ACC112 (cell line): ENCODE measurements around the gene NPDC1.
"Not testable (repeated sequence)": the region's sequence is repeated elsewhere in the genome, so short reads cannot be mapped to it uniquely, and the experiment has no call there.

ENCODE experiments used
- H2AFZ ChIP-seq: fragments of 200-600 bp; sonication (generic); one replicate; pipeline ENCODE4 v1.6.0; 2017; ENCODE audit warnings: antibody characterized with exemption, low read length; ENCODE audit not compliant: unreplicated experiment
- H3K27ac ChIP-seq: fragments of 200-600 bp; sonication (generic); 2 replicates; pipeline ENCODE4 v1.5.1; 2014; ENCODE audit warnings: low read depth, mild to moderate bottlenecking, antibody characterized with exemption, low read length, moderate library complexity
- H3K27me3 ChIP-seq: fragments of 200-600 bp; sonication (generic); 2 replicates; pipeline ENCODE4 v1.6.1; 2014; ENCODE audit warnings: mild to moderate bottlenecking, antibody characterized with exemption, low read length, moderate library complexity, mixed read lengths; ENCODE audit not compliant: insufficient read depth
- H3K36me3 ChIP-seq: fragments of 200-600 bp; sonication (generic); 2 replicates; pipeline ENCODE4 v1.6.1; 2016; ENCODE audit warnings: mild to moderate bottlenecking, antibody characterized with exemption, low read length, moderate library complexity, mixed read lengths; ENCODE audit not compliant: insufficient read depth
- H3K4me1 ChIP-seq: fragments of 200-600 bp; sonication (generic); one replicate; pipeline ENCODE4 v1.6.1; 2016; ENCODE audit warnings: low read length, mixed read lengths; ENCODE audit not compliant: insufficient read depth, unreplicated experiment, control insufficient read depth
- H3K4me3 ChIP-seq: fragments of 200-600 bp; sonication (generic); 2 replicates; pipeline ENCODE4 v1.5.1; 2014; ENCODE audit warnings: mild to moderate bottlenecking, low read depth, low read length
- H3K79me2 ChIP-seq: fragments of 200-600 bp; sonication (generic); one replicate; pipeline ENCODE4 v1.6.0; 2016; ENCODE audit warnings: low read length; ENCODE audit not compliant: control insufficient read depth, unreplicated experiment, insufficient read depth

NPDC1 gene

DNA sequence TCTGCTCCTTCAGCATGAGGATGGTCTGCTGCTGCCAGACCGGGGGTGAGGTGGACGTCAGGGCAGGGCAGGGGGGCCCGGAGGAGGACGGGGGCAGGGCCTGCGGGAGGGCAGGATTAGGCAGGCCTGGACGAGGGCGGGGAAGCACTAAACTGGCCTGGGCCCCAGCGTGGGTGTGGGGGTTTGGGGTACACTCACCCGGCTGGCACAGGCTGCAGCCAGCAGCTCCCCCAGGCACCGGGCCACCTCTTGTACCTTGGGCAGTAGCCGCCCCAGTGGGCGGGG, 18.8 kb upstream of the NPDC1 start:
- no peak overlapping the region for H3K27ac ChIP-seq
- no peak overlapping the region for H3K4me3 ChIP-seq
- H3K79me2 ChIP-seq: no peaks in the 10 kb centered on the region
- no peak overlapping the region for H2AFZ ChIP-seq
- no peaks in the 10 kb centered on the region for H3K4me1 ChIP-seq
- H3K27me3 ChIP-seq: no peaks in the 10 kb centered on the region
- H3K36me3 ChIP-seq: no peaks in the 10 kb centered on the region

DNA sequence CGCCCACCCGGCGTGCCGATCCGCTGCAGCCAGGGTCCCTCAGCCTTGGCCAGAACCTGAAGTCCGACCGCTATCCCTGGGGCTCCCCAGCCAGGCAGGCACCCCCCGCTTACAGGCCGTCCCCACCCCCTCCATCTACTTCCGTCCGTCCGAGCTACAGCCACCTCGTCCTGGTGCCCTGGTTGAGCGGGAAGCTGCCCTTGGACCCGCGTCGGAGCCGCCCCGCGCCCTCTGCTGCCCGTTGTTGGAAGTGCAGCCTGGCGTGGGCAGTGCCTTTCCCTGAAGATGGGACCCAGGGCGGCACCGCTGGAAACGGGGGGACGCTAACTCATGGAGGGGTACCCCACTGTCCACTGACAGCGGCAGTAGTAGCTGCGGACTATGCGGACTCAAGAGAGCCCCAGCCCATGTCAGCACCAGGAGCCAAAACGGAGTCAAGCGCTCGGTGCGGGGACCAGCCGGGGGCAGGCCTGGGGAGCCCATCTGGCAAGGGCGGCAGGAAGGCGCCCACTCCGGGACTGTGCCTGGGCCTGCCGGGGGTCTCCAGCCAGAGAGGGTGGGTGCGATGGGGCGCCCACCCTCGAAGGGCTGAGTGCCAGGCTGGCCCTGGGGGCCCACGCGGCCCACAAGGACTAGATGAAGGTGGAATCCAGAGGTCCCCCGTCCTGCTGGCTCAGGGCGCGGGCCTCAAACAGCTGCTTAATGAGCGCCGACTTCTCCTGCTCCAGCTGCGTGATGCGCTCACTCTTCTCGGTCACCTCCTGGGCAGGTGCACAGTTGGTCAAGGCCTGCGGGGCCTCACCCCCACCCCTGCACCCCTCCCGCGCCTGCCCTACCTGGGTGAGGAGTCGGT, 18.3 kb upstream of the NPDC1 start:
- H3K79me2 ChIP-seq: no peaks in the 10 kb centered on the region
- no peaks in the 10 kb centered on the region for H3K27me3 ChIP-seq
- no peaks in the 10 kb centered on the region for H3K36me3 ChIP-seq
- H3K27ac ChIP-seq: no peak overlapping the region
- H3K4me3 ChIP-seq: no peak overlapping the region
- no peak overlapping the region for H2AFZ ChIP-seq
- no peaks in the 10 kb centered on the region for H3K4me1 ChIP-seq

DNA sequence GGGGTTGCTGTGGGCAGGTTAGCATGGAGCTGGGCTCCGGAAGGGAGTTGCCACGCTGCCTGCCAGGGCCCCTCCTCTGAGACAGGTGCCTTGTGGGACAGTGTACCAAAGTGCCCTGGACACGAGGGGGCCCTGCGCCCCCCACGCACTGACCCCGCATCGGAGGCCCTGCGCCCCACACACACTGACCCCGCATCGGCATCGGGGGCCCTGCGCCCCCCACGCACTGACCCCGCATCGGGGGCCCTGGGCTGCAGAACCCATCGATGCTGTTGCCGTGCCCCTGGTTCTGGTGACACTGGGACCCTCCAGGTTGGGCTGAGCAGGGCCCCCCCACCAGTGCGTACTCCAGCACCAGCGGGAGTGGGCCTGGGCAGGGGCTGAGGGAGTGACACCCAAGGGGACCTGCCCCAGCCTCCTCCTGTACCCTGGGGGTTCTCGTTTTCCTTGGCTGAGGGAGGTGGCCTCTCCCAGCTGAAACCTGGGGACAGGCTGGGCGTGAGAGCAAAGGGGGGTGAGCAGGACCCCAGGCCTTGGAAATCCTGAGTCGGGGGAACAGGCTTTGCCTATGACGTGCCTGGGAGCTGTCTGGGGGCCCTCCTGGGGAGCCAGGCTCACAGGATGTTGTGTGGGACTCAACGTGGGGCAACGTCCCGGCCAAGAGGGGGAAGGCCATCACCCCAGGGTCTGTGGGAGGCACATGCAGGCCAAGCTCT, 17.5 kb upstream of the NPDC1 start:
- H3K36me3 ChIP-seq: no peaks in the 10 kb centered on the region
- no peaks in the 10 kb centered on the region for H3K27me3 ChIP-seq
- no peaks in the 10 kb centered on the region for H3K79me2 ChIP-seq
- H2AFZ ChIP-seq: no peak overlapping the region
- H3K4me3 ChIP-seq: no peak overlapping the region
- H3K4me1 ChIP-seq: no peaks in the 10 kb centered on the region
- no peak overlapping the region for H3K27ac ChIP-seq

DNA sequence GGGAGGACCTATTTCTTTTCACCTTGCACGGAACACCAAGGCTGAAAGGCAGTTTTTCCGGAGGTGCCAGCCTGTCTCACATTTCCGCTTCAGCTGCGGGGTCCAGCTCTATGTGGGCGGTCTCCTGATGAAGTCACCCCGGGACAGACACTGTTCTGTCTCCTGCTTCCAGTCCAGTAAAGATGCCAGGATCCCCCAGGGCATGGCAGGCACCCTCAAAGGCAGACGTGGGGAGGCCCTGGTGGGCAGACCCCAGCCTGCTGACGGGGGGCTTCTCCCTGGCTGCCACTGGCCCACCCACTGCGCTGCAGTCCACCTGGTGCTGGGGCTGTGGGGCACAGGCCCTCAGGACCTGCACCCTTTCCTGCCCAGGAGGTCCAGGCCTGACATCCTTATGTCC, 16.8 kb upstream of the NPDC1 start:
- not testable (repeated sequence) for H3K36me3 ChIP-seq, H3K27me3 ChIP-seq, H3K4me3 ChIP-seq, H3K27ac ChIP-seq, H3K79me2 ChIP-seq, H2AFZ ChIP-seq, H3K4me1 ChIP-seq

DNA sequence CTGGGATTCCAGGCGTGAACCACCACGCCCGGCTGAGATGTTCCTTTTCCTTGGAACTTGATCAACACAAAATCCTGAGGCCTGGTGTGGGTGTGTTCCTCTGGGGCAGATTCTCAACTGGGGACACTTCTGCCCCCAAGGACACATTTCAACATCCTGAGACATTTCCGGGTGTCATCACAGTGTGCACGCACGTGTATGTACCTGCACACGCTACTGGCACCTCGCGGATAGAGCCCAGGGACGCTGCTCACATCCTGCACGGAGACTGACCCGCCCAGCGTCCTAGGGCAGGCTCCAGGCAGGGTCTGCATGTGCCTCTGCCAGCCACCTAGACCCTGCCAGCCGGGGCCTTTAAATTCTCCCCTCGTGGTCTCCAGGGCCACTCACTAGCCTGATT, 16.4 kb upstream of the NPDC1 start:
- Histone ChIP-seq H3K79me2 (no peaks in the 10 kb centered on the region), H3K27ac (no peak overlapping the region), H2AFZ (no peak overlapping the region), H3K4me1 (no peaks in the 10 kb centered on the region), H3K4me3 (no peak overlapping the region), H3K36me3 (no peaks in the 10 kb centered on the region), H3K27me3 (no peaks in the 10 kb centered on the region)

DNA sequence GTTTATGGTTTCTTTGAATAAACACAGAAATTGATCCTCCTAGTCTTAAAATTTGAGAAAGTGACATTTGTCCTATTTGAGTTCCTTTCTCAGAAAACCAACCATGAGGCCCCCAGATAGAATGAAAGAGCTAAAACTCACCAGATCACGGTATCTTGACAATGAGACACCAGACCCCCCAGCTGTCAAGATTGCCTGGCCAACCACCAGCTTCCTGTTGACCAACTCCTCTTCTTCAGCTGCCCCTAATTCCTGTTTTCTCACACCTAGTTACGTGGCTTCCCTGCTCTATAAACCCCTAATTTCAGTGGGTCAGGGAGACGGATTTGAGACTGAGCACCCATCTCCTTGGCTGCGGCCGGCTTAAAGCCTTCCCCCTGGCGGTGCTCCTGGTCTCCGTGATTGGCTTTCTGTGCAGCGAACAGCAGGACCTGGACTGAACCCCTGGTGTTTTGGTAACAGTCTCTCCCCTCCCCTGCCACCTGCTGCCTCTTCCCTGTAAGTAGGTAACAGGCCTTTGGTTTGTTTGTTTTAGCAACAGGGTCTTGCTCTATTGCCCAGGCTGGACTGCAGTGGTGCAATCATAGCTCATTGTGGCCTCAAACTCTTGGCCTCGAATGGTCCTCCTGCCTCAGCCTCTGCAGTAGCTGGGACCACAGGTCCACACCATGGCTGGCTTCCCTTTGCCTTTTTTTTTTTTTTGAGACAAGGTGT, 12.7 kb upstream of the NPDC1 start:
- Histone ChIP-seq H3K27me3 (peaks cover 9% of the 10 kb centered on the region; the same call in 1 of the 2 replicates), H2AFZ (no peak overlapping the region), H3K27ac (no peak overlapping the region), H3K36me3 (no peaks in the 10 kb centered on the region), H3K4me3 (no peak overlapping the region), H3K79me2 (no peaks in the 10 kb centered on the region), H3K4me1 (peaks cover 10% of the 10 kb centered on the region)

DNA sequence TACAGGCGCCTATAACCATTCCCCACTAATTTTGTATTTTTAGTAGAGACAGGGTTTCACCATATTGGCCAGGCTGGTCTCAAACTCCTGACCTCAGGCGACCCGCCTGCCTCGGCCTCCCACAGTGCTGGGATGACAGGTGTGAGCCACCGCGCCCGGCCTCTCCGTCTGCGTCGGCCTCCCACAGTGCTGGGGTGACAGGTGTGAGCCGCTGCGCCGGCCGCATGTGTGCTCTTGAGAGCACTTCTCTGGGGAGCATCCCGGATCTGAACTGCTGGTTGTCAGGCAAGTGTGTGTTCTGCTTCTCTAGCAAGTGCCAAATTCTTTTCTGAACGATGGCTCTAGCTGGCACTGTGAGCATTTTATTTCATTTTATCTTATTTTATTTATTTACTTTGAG, 11.6 kb upstream of the NPDC1 start:
- no peaks in the 10 kb centered on the region for H3K79me2 ChIP-seq
- no peak overlapping the region for H2AFZ ChIP-seq
- H3K4me1 ChIP-seq: peaks cover 10% of the 10 kb centered on the region
- H3K36me3 ChIP-seq: no peaks in the 10 kb centered on the region
- H3K27ac ChIP-seq: no peak overlapping the region
- H3K4me3 ChIP-seq: no peak overlapping the region
- peaks cover 20% of the 10 kb centered on the region for H3K27me3 ChIP-seq

DNA sequence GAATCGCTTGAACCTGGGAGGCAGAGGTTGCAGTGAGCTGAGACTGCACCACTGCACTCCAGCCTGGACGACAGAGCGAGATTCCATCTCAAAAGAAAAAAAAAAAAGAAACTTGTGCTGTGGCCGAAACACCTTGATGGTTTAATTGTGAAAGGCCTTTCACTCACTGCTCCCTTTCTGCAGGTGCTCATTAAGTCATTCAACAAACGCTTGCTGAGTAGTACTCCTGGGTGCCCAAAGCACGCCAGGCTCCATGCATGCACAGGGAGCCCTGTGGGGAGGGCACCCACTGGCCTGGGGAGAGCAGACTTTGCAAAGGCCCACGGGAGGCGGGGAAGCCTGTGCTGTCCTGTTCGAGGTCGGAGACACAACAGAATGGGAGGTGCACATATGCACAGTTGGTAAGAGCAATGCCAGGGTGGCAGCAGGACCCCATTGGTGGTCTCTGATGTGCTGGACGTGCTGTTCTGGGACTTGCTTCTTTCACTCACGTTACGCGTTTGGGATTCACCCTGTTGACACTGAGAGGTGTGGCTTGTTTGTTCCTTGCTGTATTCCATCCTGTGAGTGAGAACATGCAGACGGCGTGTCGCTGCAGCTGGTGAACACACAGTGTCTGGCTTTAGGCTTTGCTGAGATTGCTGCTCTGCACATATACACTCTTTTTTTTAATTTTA, 10.9 kb upstream of the NPDC1 start:
- Histone ChIP-seq H3K36me3 (no peaks in the 10 kb centered on the region), H3K4me3 (no peak overlapping the region), H3K4me1 (peaks cover 10% of the 10 kb centered on the region), H3K27ac (no peak overlapping the region), H2AFZ (no peak overlapping the region), H3K79me2 (no peaks in the 10 kb centered on the region), H3K27me3 (peaks cover 26% of the 10 kb centered on the region)

DNA sequence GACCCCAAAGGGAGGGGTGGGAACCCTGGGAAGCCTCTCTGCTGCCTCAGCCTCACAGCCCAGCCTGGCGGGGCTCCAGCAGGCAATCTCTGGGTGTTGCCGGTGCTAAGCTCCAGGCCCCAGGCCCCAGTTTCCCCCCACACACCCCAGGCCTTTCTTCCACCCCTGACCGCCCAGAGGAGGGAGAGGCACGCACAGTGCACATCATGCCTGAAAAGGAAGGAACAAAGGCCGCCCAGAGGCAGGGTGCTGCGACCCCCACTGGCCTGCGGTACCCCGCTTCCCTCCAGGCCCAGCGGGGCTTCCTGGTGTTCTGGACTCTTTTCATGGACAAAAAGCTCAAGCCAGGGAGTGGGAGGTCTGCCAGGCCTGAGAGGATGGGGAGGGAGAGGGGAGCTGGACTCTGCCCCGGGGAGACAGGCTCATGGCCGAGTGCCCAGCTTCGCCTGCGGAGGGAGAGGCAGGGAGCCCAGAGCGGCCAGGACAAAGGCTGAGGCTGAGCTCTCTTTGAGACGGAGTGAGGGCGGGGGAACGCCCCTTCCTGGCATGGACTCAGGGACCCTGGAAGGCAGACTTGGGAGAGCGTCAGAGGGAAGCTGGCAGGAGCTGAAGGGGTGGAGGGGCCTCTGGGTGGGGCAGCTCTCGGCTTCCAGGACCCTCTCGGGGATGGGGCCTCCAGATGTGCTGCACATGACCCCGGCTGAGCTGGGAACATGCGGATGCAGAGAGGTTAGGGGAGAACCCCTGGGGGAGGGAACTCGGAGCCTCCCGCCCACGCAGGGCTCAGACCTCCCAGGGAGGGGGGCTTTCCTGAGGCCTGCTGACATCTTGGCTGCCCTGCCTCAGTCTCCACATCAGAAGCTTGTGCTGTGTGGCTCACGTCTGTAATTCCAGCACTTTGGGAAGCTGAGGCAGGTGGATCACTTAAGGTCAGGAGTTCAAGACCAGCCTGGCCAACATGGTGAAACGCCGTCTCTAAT, 9.7 kb upstream of the NPDC1 start:
- H2AFZ ChIP-seq: no peak overlapping the region
- H3K79me2 ChIP-seq: no peaks in the 10 kb centered on the region
- H3K27me3 ChIP-seq: peaks cover 26% of the 10 kb centered on the region
- H3K4me1 ChIP-seq: peaks cover 10% of the 10 kb centered on the region
- H3K27ac ChIP-seq: no peak overlapping the region
- H3K4me3 ChIP-seq: no peak overlapping the region
- H3K36me3 ChIP-seq: no peaks in the 10 kb centered on the region

DNA sequence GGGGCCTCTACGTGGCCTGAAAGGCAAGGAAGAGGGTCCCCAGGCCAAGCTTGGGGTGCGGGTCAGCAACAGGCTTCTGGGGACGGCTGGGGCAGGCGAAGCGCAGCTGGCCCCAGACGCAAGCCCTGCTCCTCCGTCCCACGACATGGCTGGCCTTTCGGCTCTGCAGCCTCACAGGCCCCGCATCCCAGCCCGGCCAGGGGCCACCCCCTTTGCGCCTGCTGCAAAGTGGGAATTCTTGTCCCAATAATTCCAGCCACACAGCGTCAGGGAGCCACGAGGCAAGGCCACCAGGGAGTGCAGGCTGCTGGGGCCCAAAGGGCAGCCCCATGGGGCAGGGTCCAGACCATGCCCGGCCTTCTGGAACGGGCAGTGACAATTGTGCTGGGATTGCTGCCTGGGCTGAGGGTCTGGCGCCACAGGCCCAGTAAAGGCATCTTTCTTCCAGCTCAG, 9.0 kb upstream of the NPDC1 start:
- H3K36me3 ChIP-seq: no peaks in the 10 kb centered on the region
- H3K4me3 ChIP-seq: no peak overlapping the region
- peaks cover 30% of the 10 kb centered on the region for H3K27me3 ChIP-seq
- H3K27ac ChIP-seq: no peak overlapping the region
- H2AFZ ChIP-seq: no peak overlapping the region
- H3K4me1 ChIP-seq: peaks cover 10% of the 10 kb centered on the region
- H3K79me2 ChIP-seq: no peaks in the 10 kb centered on the region
